ENCODE measurements around the gene GAK.

DNA sequence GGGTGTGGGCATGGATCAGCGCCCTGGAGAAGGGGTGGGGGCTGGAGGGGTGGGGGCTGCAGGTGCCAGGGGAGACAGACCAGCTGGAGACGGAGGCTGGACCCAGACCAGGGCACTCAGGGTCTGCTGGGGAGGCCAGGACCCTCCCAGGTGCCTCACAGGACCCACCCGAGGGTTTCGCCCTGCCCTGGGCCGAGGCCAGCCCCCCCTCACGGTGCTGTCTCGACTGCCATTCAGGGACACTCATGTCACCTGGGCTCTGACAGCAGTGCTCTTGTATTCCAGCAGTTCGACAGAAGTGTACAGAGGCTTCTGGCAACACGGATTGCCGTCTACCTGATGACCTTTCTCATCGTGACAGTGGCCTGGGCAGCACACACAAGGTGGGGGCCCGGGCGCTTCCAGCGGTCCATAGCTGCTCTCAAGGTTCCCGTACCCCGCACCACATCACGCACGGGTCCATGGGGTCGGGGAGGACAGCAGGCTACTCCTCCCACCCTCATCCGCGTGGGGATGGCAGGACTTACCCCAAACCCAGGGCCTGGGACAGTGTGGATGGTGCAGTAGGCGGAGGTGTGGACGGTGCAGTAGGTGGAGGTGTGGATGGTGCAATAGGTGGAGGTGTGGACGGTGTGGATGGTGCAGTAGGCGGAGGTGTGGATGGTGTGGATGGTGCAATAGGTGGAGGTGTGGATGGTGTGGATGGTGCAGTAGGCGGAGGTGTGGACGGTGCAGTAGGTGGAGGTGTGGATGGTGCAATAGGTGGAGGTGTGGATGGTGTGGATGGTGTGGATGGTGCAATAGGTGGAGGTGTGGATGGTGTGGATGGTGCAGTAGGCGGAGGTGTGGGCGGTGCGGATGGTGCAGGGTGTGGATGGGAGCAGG is 18.3 kb upstream of the GAK start:
- TF ChIP-seq MAFK (IDR thresholded peaks at IDR 0.05; ENCODE audit: low read depth, low read length) (no peak), POLR2A (IDR thresholded peaks at IDR 0.05; ENCODE audit: low read depth, low read length) (no peak), CEBPB (IDR thresholded peaks at IDR 0.05; ENCODE audit: low read depth, low read length) (no peak), RFX5 (IDR thresholded peaks at IDR 0.05; ENCODE audit: low read depth, low read length) (no peak), RAD21 (IDR thresholded peaks at IDR 0.05; ENCODE audit: low read length) (no peak), MXI1 (IDR thresholded peaks at IDR 0.05; ENCODE audit: borderline replicate concordance, low read depth, low read length) (no peak), NFE2L2 (IDR thresholded peaks at IDR 0.05; ENCODE audit: low read depth, low read length) (no peak), MAZ (IDR thresholded peaks at IDR 0.05; ENCODE audit: borderline replicate concordance, low read depth, low read length) (no peak)
- TF ChIP-seq, protein P1, sequence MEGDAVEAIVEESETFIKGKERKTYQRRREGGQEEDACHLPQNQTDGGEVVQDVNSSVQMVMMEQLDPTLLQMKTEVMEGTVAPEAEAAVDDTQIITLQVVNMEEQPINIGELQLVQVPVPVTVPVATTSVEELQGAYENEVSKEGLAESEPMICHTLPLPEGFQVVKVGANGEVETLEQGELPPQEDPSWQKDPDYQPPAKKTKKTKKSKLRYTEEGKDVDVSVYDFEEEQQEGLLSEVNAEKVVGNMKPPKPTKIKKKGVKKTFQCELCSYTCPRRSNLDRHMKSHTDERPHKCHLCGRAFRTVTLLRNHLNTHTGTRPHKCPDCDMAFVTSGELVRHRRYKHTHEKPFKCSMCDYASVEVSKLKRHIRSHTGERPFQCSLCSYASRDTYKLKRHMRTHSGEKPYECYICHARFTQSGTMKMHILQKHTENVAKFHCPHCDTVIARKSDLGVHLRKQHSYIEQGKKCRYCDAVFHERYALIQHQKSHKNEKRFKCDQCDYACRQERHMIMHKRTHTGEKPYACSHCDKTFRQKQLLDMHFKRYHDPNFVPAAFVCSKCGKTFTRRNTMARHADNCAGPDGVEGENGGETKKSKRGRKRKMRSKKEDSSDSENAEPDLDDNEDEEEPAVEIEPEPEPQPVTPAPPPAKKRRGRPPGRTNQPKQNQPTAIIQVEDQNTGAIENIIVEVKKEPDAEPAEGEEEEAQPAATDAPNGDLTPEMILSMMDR (conservative IDR thresholded peaks at IDR 0.05; ENCODE audit: low read depth, low read length) = no peak
- TF ChIP-seq, protein P2, sequence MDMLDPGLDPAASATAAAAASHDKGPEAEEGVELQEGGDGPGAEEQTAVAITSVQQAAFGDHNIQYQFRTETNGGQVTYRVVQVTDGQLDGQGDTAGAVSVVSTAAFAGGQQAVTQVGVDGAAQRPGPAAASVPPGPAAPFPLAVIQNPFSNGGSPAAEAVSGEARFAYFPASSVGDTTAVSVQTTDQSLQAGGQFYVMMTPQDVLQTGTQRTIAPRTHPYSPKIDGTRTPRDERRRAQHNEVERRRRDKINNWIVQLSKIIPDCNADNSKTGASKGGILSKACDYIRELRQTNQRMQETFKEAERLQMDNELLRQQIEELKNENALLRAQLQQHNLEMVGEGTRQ (IDR thresholded peaks at IDR 0.05; ENCODE audit: low read depth, low read length) = no peak

All from IMR-90 (cell line).